HK-2 (cell line): Measurements from ENCODE around the gene BMAL1.
"Not testable (repeated sequence)": the region's sequence is repeated elsewhere in the genome, so short reads cannot be mapped to it uniquely, and the experiment has no call there.

Experiments used
- DNase-seq: peaks from one replicate; pipeline ENCODE4 v3.0.0-alpha.2; 2018; ENCODE audit not compliant: unreplicated experiment

The BMAL1 gene

GRCh38 chr11:13382751-13383150 is 105.2 kb downstream of the BMAL1 start:
- DNase-seq: no peak

- DNase-seq: no peak
Measured at GRCh38 chr11:13384908-13385640, 107.5 kb downstream of the BMAL1 start.

- no peak for DNase-seq
Measured at GRCh38 chr11:13386567-13386966, 109.0 kb downstream of the BMAL1 start.

- no peak for DNase-seq
Measured at GRCh38 chr11:13388741-13389140, 111.2 kb downstream of the BMAL1 start.

GRCh38 chr11:13391217-13391616 is 113.6 kb downstream of the BMAL1 start:
- no peak for DNase-seq

GRCh38 chr11:13398335-13398734 is 120.7 kb downstream of the BMAL1 start:
- not testable (repeated sequence) for DNase-seq

- no peak for DNase-seq
Measured at GRCh38 chr11:13405220-13405619, 127.6 kb downstream of the BMAL1 start.

- DNase-seq: no peak
Measured at GRCh38 chr11:13415201-13415600, 137.6 kb downstream of the BMAL1 start.

GRCh38 chr11:13421561-13421960 is 144.0 kb downstream of the BMAL1 start:
- DNase-seq: no peak

GRCh38 chr11:13423372-13423771 is 145.8 kb downstream of the BMAL1 start:
- DNase-seq: no peak

- DNase-seq: no peak
Measured at GRCh38 chr11:13427440-13427839, 149.8 kb downstream of the BMAL1 start.

GRCh38 chr11:13429288-13429687 is 151.7 kb downstream of the BMAL1 start:
- DNase-seq: no peak

- peak; percentile 63 for DNase-seq
Measured at GRCh38 chr11:13429836-13430235, 152.2 kb downstream of the BMAL1 start.

GRCh38 chr11:13433437-13433836 is 155.8 kb downstream of the BMAL1 start:
- no peak for DNase-seq

GRCh38 chr11:13434247-13435205 is 156.9 kb downstream of the BMAL1 start:
- no peak for DNase-seq

- not testable (repeated sequence) for DNase-seq
Measured at GRCh38 chr11:13436836-13437235, 159.2 kb downstream of the BMAL1 start.
